Pancreas (tissue), 10 donors: ENCODE measurements around the gene PER2. TPM values are rescaled to one million over a fixed set of nuclear protein-coding genes. Genes with fewer than 3 reads are reported as not detected.

Experiments
- ATAC-seq, 4 donors: fragments of 200-7000 bp; cut with Tn5 transposase; one replicate each; pipeline versions ENCODE4 v1.8.0 to v1.9.1; 2020; ENCODE audit warnings: mild to moderate bottlenecking in 4 of 4, moderate library complexity in 4 of 4
- DNase-seq, 6 donors: peaks; one replicate each; pipeline ENCODE4 v3.0.0-alpha.2; 2020
- FAIRE-seq: peaks from 2 replicates; lab custom pipeline; 2012; peaks lifted over from hg19 to GRCh38; lab: Jason Lieb, UNC
- H3K27ac ChIP-seq, 4 donors: fragments of 200-600 bp; sonication (generic); 1 replicate in 3 of 4; 2 replicates in 1 of 4; pipeline versions ENCODE4 v1.5.0 to v1.8.0; 2020
- H3K27me3 ChIP-seq, 4 donors: fragments of 200-600 bp; one replicate each; pipeline ENCODE4 v1.8.0; 2021
- H3K36me3 ChIP-seq, 3 donors: fragments of 200-600 bp; sonication (generic) in 1 of 3; one replicate each; pipeline versions ENCODE4 v1.5.0 to v1.8.0; 2020 to 2021
- H3K4me1 ChIP-seq, 3 donors: fragments of 200-600 bp; one replicate each; pipeline ENCODE4 v1.8.0; 2021
- H3K4me3 ChIP-seq, 4 donors: fragments of 200-600 bp; sonication (generic) in 2 of 4; one replicate each; pipeline versions ENCODE4 v1.5.0 to v1.8.0; 2020 to 2021
- H3K9me3 ChIP-seq, 4 donors: fragments of 200-600 bp; one replicate each; pipeline ENCODE4 v1.8.0; 2021
- CTCF ChIP-seq, 4 donors: fragments of 200-600 bp; sonication (generic) in 3 of 4; IDR thresholded peaks; one replicate each; pipeline versions ENCODE4 v1.5.0 to v1.8.0; 2021; ENCODE audit warnings: antibody characterized with exemption in 4 of 4
- WGBS, 2 donors: extraction: QIAGEN DNeasy Blood & Tissue Kit; methylation state at CpG; one replicate each; pipeline ENCODE4 v1.1.7; 2013; 5-methylcytosine and 5-hydroxymethylcytosine counted together
- intact Hi-C, 3 donors: fragments of 100-400 bp; cut with DNase I; formaldehyde crosslinking; loops; one replicate each; pipeline versions ENCODE4 v1.11.1 to v1.14.2; 2022
- polyA plus RNA-seq, 2 donors: library from polyadenylated mRNA; stranded (reverse); fragments of 200-250 nt; gene quantifications; one replicate each; pipeline ENCODE4 v1.2.3, GENCODE V29; 2013
- total RNA-seq, 6 donors: library from RNA; stranded (reverse); fragmentation: NEBNext Ultra II Directional in 4 of 6; extraction: Animal tissue kit (Norgen Biotek cat#: 25700) in 4 of 6; gene quantifications; one replicate each; pipeline versions ENCODE4 v1.2.1 to v1.2.4, GENCODE V29; 2021 to 2023
- donor health status: healthy with polysubstance abuse.
- donor health status: DM: no; HTN: no; CAD: no; lungs with moderate emphysema.
- donor health status: DM: no; HTN: no; CAD: no.
- donor health status: control.
- donor health status: control.
- donor health status: Bipolar disorder and iron deficiency.
- donor health status: DM: yes; HTN: yes; CAD: no.
- donor health status: DM: no; HTN: no; CAD: no.
- donor health status: DM: no; HTN: no; CAD: no.
- donor health status: DM: yes; HTN: yes; CAD: no.

Gene PER2
- total and polyA plus RNA-seq, 8 donors, result 6.9 to 12.2 (median 9.3) TPM

DNA sequence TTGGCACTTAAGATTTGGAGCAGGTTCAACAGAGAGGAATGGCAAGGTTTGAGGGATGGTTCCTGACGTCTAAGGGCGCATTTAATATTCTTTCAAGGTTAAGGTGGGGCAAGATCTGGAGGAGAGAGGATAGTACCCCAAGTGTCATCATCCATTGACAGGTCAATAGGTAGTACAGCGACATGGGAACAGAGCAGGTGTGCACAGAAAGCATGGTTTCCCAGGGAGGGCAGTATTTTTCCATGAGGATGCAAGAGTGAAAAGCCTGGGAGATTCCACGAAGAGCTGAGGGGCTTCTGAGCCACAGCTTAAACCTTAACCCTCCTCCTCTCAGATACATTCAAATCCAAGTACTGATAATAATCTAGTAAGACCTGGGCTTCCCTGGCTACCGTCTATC is 57.7 kb downstream of the PER2 start:
- FAIRE-seq (no peak), DNase-seq (peak in 1 of 6 donors; percentile 64), ATAC-seq (peak; percentile 9 to 65 (median 36))
- WGBS, 2 donors, result 39 to 55% methylated on average over 5 of the region's 5 CpGs
- no peak for TF ChIP-seq CTCF (IDR thresholded peaks at IDR 0.05)
- intact Hi-C loops, result no loop called here
- Histone ChIP-seq H3K36me3 (no peaks in the 10 kb centered on the region), H3K9me3 (no peaks in the 10 kb centered on the region), H3K4me3 (peak overlapping the region; percentile 16 to 66 (median 46)), H3K27ac (peak overlapping the region in 2 of 4 donors; percentile 24 to 63), H3K4me1 (peaks cover 0 to 9% (median 0%) of the 10 kb centered on the region in 3 donors), H3K27me3 (no peaks in the 10 kb centered on the region)

- no peak for TF ChIP-seq CTCF (IDR thresholded peaks at IDR 0.05)
- DNase-seq (peak in 1 of 6 donors; percentile 20), FAIRE-seq (peak; percentile 9), ATAC-seq (peak in 3 of 4 donors; percentile 6 to 43 (median 10))
- H3K27ac ChIP-seq, result peak overlapping the region in 1 of 4 donors; percentile 10
- WGBS, 2 donors, result 33 to 37% methylated on average over 4 of the region's 4 CpGs
- H3K36me3 ChIP-seq, result no peaks in the 10 kb centered on the region
- no peak overlapping the region for H3K4me3 ChIP-seq
- H3K4me1 ChIP-seq, result peaks cover 0 to 9% (median 0%) of the 10 kb centered on the region in 3 donors
- H3K27me3 ChIP-seq, result no peaks in the 10 kb centered on the region
- intact Hi-C loops, result no loop called here
- H3K9me3 ChIP-seq, result no peaks in the 10 kb centered on the region
Observed at GRCh38 chr2:238228700-238229099, 59.7 kb downstream of the PER2 start.

- no peaks in the 10 kb centered on the region for H3K36me3 ChIP-seq
- DNase-seq (peak in 1 of 6 donors; percentile 49), ATAC-seq (no peak), FAIRE-seq (no peak)
- H3K4me1 ChIP-seq, result peaks cover 0 to 9% (median 0%) of the 10 kb centered on the region in 3 donors
- H3K4me3 ChIP-seq, result no peak overlapping the region
- intact Hi-C loops, result no loop called here
- 89 to 96% methylated on average over 11 of the region's 11 CpGs for WGBS, 2 donors
- TF ChIP-seq CTCF (IDR thresholded peaks at IDR 0.05), result no peak
- no peaks in the 10 kb centered on the region for H3K9me3 ChIP-seq
- H3K27ac ChIP-seq, result no peak overlapping the region
- no peaks in the 10 kb centered on the region for H3K27me3 ChIP-seq
Observed at GRCh38 chr2:238227587-238228032, 60.8 kb downstream of the PER2 start.

- Histone ChIP-seq H3K27me3 (no peaks in the 10 kb centered on the region), H3K36me3 (no peaks in the 10 kb centered on the region), H3K27ac (no peak overlapping the region), H3K9me3 (no peaks in the 10 kb centered on the region), H3K4me3 (no peak overlapping the region), H3K4me1 (peaks cover 0 to 9% (median 0%) of the 10 kb centered on the region in 3 donors)
- 91 to 99% methylated on average over 8 of the region's 8 CpGs for WGBS, 2 donors
- no peak for TF ChIP-seq CTCF (IDR thresholded peaks at IDR 0.05)
- DNase-seq (peak in 1 of 6 donors; percentile 32), FAIRE-seq (no peak), ATAC-seq (no peak)
- intact Hi-C loops, result no loop called here
Observed at GRCh38 chr2:238226698-238227586, 61.5 kb downstream of the PER2 start.
